Common myeloid progenitor, CD34-positive (primary cell): ENCODE results near the gene TBX1.

Experiments
- CTCF ChIA-PET: fragments of 350-600 bp; sonication (Branson Sonifier 250); formaldehyde crosslinking; loops from one replicate; lab custom pipeline; 2021; ENCODE audit warnings: antibody characterized with exemption; lab: Charles Lee
- POLR2A ChIA-PET: fragments of 350-600 bp; sonication (Branson Sonifier 250); formaldehyde crosslinking; loops from one replicate; lab custom pipeline; 2021; ENCODE audit warnings: antibody characterized with exemption; lab: Charles Lee
- DNase-seq, 3 donors: peaks; one replicate each; pipeline versions ENCODE4 v3.0.0 to v3.0.0-alpha.2; 2013
- H3K27ac ChIP-seq, 2 experiments: 1 replicate in 1 of 2; 2 replicates in 1 of 2; pipeline ENCODE4 v1.7.0; 2013; ENCODE audit warnings: inconsistent platforms in 2 of 2, low read length in 2 of 2, mild to moderate bottlenecking in 2 of 2, low read depth in 1 of 2, moderate library complexity in 1 of 2; ENCODE audit not compliant: severe bottlenecking in 2 of 2, insufficient read depth in 1 of 2, poor library complexity in 1 of 2
- H3K27me3 ChIP-seq, 5 experiments: replicated peaks in 2 of 5; 1 replicate in 3 of 5; 2 replicates in 2 of 5; pipeline versions ENCODE4 v1.6.1 to v1.7.0; 2013; ENCODE audit warnings: low read length in 4 of 5, mild to moderate bottlenecking in 2 of 5, moderate library complexity in 2 of 5, inconsistent platforms in 1 of 5; ENCODE audit not compliant: insufficient read depth in 5 of 5, control insufficient read depth in 4 of 5
- H3K36me3 ChIP-seq, 4 experiments: 1 replicate in 2 of 4; 2 replicates in 2 of 4; pipeline versions ENCODE4 v1.6.1 to v1.7.0; 2013; ENCODE audit warnings: low read length in 3 of 4, control low read depth in 1 of 4, mild to moderate bottlenecking in 1 of 4; ENCODE audit not compliant: control insufficient read depth in 4 of 4, insufficient read depth in 4 of 4
- H3K4me1 ChIP-seq, 4 experiments: 1 replicate in 3 of 4; 2 replicates in 1 of 4; pipeline versions ENCODE4 v1.6.1 to v1.7.1; 2013; ENCODE audit warnings: low read length in 3 of 4, mild to moderate bottlenecking in 3 of 4, control low read depth in 1 of 4, inconsistent platforms in 1 of 4, moderate library complexity in 1 of 4; ENCODE audit not compliant: control insufficient read depth in 4 of 4, insufficient read depth in 4 of 4; ENCODE audit errors: control extremely low read depth in 1 of 4
- H3K4me3 ChIP-seq, 7 experiments: 1 replicate in 4 of 7; 2 replicates in 3 of 7; pipeline versions ENCODE4 v1.5.1 to v1.7.0; 2013; ENCODE audit warnings: mild to moderate bottlenecking in 7 of 7, low read length in 6 of 7, moderate library complexity in 6 of 7, inconsistent platforms in 2 of 7, low read depth in 2 of 7, control low read depth in 1 of 7; ENCODE audit not compliant: insufficient read depth in 4 of 7, control insufficient read depth in 1 of 7; ENCODE audit errors: extremely low read depth in 1 of 7
- H3K9me3 ChIP-seq, 5 experiments: 1 replicate in 4 of 5; 2 replicates in 1 of 5; pipeline versions ENCODE4 v1.6.1 to v1.7.1; 2013; ENCODE audit warnings: low read length in 4 of 5, mild to moderate bottlenecking in 2 of 5, inconsistent platforms in 1 of 5, low read depth in 1 of 5, moderate library complexity in 1 of 5; ENCODE audit not compliant: control insufficient read depth in 4 of 5, insufficient read depth in 2 of 5; ENCODE audit errors: control extremely low read depth in 1 of 5
- WGBS: methylation state at CpG from one replicate; pipeline ENCODE4 v1.1.5; 2013; ENCODE audit not compliant: insufficient coverage; 5-methylcytosine and 5-hydroxymethylcytosine counted together

Gene TBX1

DNA sequence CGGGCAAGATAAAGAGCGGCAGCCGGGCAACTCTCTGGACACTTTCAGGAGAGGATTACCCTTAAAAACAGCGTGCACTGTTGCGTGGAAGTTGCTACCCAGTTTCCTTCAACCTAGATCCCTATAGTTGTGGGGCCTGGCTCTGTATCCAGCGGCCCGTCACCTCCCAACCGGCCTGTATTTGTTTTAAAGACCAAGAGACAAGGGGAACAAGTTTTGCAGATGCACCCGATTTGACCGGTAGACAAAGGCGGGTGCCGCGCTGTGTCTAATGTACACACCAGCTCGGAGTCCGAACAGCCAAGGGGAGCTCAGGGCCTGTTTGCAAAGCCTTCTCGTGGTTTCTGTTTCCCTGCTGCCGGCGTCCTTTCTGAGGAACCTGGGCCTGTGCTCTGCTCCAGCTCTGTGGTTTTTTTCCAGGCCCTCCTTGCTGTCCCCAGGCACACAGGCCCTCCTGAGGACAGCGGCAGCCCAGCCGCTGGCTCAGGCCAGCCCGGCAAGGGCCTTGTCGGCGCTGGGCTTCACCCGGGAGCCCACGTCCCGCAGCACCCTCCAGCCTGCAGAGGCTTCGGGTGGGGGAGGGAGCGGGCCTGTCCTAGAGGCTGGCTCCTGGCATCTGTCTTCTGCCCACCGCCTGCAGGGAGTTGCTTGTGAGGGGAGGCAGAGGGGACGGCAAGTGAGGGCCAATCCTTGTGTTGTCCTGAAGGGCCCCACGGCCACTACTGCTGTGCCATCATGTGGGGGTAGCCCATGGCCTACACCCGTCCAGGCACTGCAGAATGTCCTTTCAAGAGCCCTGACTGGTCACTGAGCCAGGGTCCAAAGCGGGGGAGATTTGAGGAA is 1.4 kb downstream of the TBX1 start:
- ChIA-PET CTCF (interaction anchor here (1.0 to 2.9 kb wide), 6 partner anchors 11 to 223 kb away, joined by 3 to 14 read pairs (median 4); no protein-coding TSS in a partner anchor), POLR2A (no interaction called here)
- DNase-seq, result peak in 1 of 3 donors; percentile 8
- WGBS, result 69% methylated on average over 26 of the region's 33 CpGs
- no peaks in the 10 kb centered on the region for H3K36me3 ChIP-seq
- H3K4me3 ChIP-seq, result no peak overlapping the region
- H3K27ac ChIP-seq, result peak overlapping the region in 1 of 2 experiments; percentile 43
- peaks cover 0 to 54% (median 34%) of the 10 kb centered on the region in 4 experiments for H3K4me1 ChIP-seq
- H3K9me3 ChIP-seq, result peaks cover 0 to 3% (median 0%) of the 10 kb centered on the region in 5 experiments
- peaks cover 0 to 93% (median 41%) of the 10 kb centered on the region in 5 experiments for H3K27me3 ChIP-seq

DNA sequence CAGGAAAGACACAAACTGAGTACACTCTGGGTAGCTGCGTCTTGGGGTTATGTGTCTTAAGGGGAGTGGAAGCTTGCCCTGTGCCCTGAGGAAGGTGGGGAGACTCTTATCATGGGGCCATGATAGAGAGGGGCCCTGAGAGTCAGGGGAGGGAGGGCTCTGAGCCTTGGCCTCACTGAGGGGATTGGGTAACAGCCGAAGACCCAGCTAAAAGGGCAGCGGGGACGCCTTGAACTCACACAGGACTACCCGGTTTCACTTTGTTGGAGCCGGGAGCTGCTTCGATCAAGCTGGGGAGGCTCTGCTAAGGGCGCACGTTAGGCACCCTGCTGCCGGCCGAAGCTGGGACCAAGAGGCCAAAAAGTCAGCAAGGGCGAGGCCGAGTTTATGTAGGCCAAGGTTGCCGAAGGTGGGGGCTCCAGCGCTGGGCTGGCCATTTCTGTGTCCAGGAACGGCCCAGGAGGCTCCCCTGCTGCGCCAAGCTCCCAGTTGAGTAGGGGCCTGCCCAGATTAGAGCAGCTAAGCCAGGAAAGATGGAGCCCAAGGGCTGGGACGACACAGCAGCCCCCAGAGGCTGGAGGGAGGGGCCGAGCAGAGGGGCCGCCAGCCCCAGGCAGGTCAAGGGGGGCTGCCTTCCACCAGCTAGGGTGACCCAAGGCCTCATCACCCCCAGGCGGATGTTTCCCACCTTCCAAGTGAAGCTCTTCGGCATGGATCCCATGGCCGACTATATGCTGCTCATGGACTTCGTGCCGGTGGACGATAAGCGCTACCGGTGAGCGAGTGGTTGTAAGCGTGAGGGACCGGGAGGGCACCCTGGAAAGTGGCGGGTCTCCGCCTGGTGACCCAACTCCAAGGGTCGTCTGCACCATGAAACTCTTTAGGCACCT is 2.2 kb downstream of the TBX1 start:
- POLR2A ChIA-PET, result interaction anchor here (0.5 kb wide), 1 partner anchor 191 kb away, joined by 3 read pairs; no protein-coding TSS in a partner anchor
- CTCF ChIA-PET, result interaction anchor here (0.9 to 2.9 kb wide), 5 partner anchors 10 to 151 kb away, joined by 3 to 14 read pairs (median 3); no protein-coding TSS in a partner anchor
- WGBS, result 80% methylated on average over 31 of the region's 34 CpGs
- H3K27ac ChIP-seq, result peak overlapping the region in 1 of 2 experiments; percentile 43
- DNase-seq, result no peak
- H3K9me3 ChIP-seq, result peaks cover 0 to 3% (median 0%) of the 10 kb centered on the region in 5 experiments
- H3K36me3 ChIP-seq, result no peaks in the 10 kb centered on the region
- H3K4me1 ChIP-seq, result peaks cover 0 to 55% (median 37%) of the 10 kb centered on the region in 4 experiments
- peaks cover 0 to 93% (median 44%) of the 10 kb centered on the region in 5 experiments for H3K27me3 ChIP-seq
- no peak overlapping the region for H3K4me3 ChIP-seq

- no peak for DNase-seq
- POLR2A ChIA-PET, result interaction anchor here (0.5 kb wide), 1 partner anchor 190 kb away, joined by 3 read pairs; no protein-coding TSS in a partner anchor
- H3K27ac ChIP-seq, result no peak overlapping the region
- CTCF ChIA-PET, result interaction anchor here (0.8 to 2.9 kb wide), 7 partner anchors 9 to 150 kb away, joined by 3 to 14 read pairs (median 4); no protein-coding TSS in a partner anchor
- H3K4me3 ChIP-seq, result no peak overlapping the region
- H3K27me3 ChIP-seq, result peaks cover 0 to 93% (median 51%) of the 10 kb centered on the region in 5 experiments
- H3K9me3 ChIP-seq, result peaks cover 0 to 3% (median 0%) of the 10 kb centered on the region in 5 experiments
- 61% methylated on average over 27 of the region's 39 CpGs for WGBS
- H3K36me3 ChIP-seq, result no peaks in the 10 kb centered on the region
- H3K4me1 ChIP-seq, result peaks cover 0 to 57% (median 40%) of the 10 kb centered on the region in 4 experiments
These were observed 3.1 kb downstream of the TBX1 start for GRCh38 chr22:19763458-19764298.

DNA sequence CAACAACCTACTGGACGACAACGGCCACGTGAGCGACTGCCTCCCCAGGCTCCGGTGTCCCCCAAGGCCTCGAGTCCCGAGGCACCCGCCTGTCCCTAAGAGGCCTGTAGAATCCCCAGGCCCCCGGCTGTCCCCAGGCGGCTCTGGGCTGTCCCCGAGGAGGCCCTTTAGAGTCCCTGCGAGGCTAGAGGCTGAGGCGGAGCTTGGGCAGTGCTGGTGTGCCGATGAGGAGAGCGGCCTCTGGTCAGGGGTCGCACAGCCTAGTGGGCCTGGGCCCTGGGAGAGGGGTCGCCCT is 3.7 kb downstream of the TBX1 start:
- 53% methylated on average over 15 of the region's 17 CpGs for WGBS
- H3K27ac ChIP-seq, result no peak overlapping the region
- ChIA-PET CTCF (interaction anchor here (0.8 to 2.9 kb wide), 4 partner anchors 9 to 146 kb away, joined by 3 to 14 read pairs (median 5); no protein-coding TSS in a partner anchor), POLR2A (no interaction called here)
- H3K27me3 ChIP-seq, result peaks cover 0 to 93% (median 49%) of the 10 kb centered on the region in 5 experiments
- no peaks in the 10 kb centered on the region for H3K36me3 ChIP-seq
- DNase-seq, result no peak
- peaks cover 0 to 51% (median 38%) of the 10 kb centered on the region in 4 experiments for H3K4me1 ChIP-seq
- peaks cover 0 to 3% (median 0%) of the 10 kb centered on the region in 5 experiments for H3K9me3 ChIP-seq
- H3K4me3 ChIP-seq, result no peak overlapping the region

DNA sequence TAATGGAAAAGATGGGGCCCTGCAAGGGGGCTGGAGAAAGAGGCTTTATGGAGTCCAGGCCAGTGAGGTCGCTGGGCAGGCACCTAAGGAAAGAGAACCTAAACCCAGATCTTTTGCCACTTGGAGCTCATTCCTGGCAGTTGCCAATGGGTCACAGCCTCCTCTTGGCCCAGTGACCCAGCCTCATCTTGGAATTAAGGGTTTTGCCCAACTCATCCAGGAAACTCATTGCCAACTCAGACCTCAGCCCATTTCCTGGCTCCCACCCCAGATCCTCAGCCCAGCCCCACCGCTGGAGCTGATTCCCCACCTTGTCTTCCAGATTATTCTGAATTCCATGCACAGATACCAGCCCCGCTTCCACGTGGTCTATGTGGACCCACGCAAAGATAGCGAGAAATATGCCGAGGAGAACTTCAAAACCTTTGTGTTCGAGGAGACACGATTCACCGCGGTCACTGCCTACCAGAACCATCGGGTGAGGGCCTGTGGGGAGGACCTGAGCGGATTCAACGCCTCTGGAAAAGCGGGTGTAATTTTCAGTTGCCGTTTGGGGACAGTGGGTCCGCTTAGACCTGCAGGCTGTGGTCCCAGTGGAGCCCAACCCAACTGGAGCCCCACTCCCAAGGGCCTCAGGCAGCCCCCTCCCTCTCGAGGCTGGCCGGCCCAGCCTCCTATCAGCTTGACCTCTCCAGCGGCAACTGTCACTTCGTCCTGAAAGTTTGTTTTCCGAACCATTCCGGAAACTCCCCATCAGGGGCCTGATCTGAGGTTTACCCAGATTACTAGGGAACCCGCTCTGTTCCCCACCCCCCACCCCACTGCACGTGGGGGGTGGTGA is 4.3 kb downstream of the TBX1 start:
- H3K27me3 ChIP-seq, result peaks cover 0 to 93% (median 45%) of the 10 kb centered on the region in 5 experiments
- POLR2A ChIA-PET, result no interaction called here
- peaks cover 0 to 45% (median 35%) of the 10 kb centered on the region in 4 experiments for H3K4me1 ChIP-seq
- H3K4me3 ChIP-seq, result peak overlapping the region in 1 of 7 experiments; percentile 58
- peaks cover 0 to 3% (median 0%) of the 10 kb centered on the region in 5 experiments for H3K9me3 ChIP-seq
- CTCF ChIA-PET, result interaction anchor here (1.4 to 2.9 kb wide), 3 partner anchors 8 to 145 kb away, joined by 4 to 14 read pairs (median 6); no protein-coding TSS in a partner anchor
- WGBS, result 43% methylated on average over 22 of the region's 25 CpGs
- DNase-seq, result peak in 1 of 3 donors; percentile 13
- no peaks in the 10 kb centered on the region for H3K36me3 ChIP-seq
- H3K27ac ChIP-seq, result no peak overlapping the region
